ENCODE measurements around the gene FAXC. TPM values are rescaled to one million over a fixed set of nuclear protein-coding genes. Genes with fewer than 3 reads are reported as not detected.
"Not testable (repeated sequence)": the region's sequence is repeated elsewhere in the genome, so short reads cannot be mapped to it uniquely, and the experiment has no call there.

FAXC gene
- total RNA-seq, 4 donors from 2014 or later, result under 0.01 to 6.6 (median 2.1) TPM

- DNase-seq, result no peak
- Histone ChIP-seq H3K4me1 (no peaks in the 10 kb centered on the region), H3K9me3 (no peaks in the 10 kb centered on the region), H3K4me3 (no peak overlapping the region), H3K27me3 (no peaks in the 10 kb centered on the region), H3K27ac (no peak overlapping the region), H3K36me3 (no peaks in the 10 kb centered on the region)
- TF ChIP-seq CTCF (IDR thresholded peaks at IDR 0.05) (no peak), POLR2A (IDR thresholded peaks at IDR 0.05) (no peak)
These were observed 7.5 kb downstream of the FAXC start for GRCh38 chr6:99341862-99342455.

GRCh38 chr6:99338188-99338587 lies 11.3 kb downstream of the FAXC start:
- no peaks in the 10 kb centered on the region for H3K9me3 ChIP-seq
- no peaks in the 10 kb centered on the region for H3K27me3 ChIP-seq
- no peaks in the 10 kb centered on the region for H3K4me1 ChIP-seq
- TF ChIP-seq CTCF (IDR thresholded peaks at IDR 0.05) (no peak), POLR2A (IDR thresholded peaks at IDR 0.05) (no peak)
- H3K27ac ChIP-seq, result no peak overlapping the region
- H3K36me3 ChIP-seq, result no peaks in the 10 kb centered on the region
- no peak for DNase-seq
- no peak overlapping the region for H3K4me3 ChIP-seq

- peak overlapping the region in 1 of 4 donors; percentile 1 for H3K27ac ChIP-seq
- H3K4me1 ChIP-seq, H3K36me3 ChIP-seq, H3K27me3 ChIP-seq, H3K4me3 ChIP-seq, H3K9me3 ChIP-seq, DNase-seq: not testable (repeated sequence)
These were observed 14.2 kb downstream of the FAXC start for GRCh38 chr6:99335298-99335697.

GRCh38 chr6:99334526-99335127 lies 14.8 kb downstream of the FAXC start:
- DNase-seq, result no peak
- no peaks in the 10 kb centered on the region for H3K27me3 ChIP-seq
- H3K9me3 ChIP-seq, result no peaks in the 10 kb centered on the region
- H3K4me3 ChIP-seq, result no peak overlapping the region
- no peak for TF ChIP-seq POLR2A (IDR thresholded peaks at IDR 0.05)
- peak in 4 of 6 experiments; percentile 16 to 47 (median 42) for TF ChIP-seq CTCF (IDR thresholded peaks at IDR 0.05)
- no peaks in the 10 kb centered on the region for H3K4me1 ChIP-seq
- peak overlapping the region in 1 of 4 donors; percentile 1 for H3K27ac ChIP-seq
- H3K36me3 ChIP-seq, result no peaks in the 10 kb centered on the region

GRCh38 chr6:99333068-99333467 lies 16.4 kb downstream of the FAXC start:
- Histone ChIP-seq H3K27ac (no peak overlapping the region), H3K9me3 (no peaks in the 10 kb centered on the region), H3K27me3 (no peaks in the 10 kb centered on the region), H3K4me3 (no peak overlapping the region), H3K4me1 (no peaks in the 10 kb centered on the region), H3K36me3 (no peaks in the 10 kb centered on the region)
- DNase-seq, result no peak
- TF ChIP-seq CTCF (IDR thresholded peaks at IDR 0.05) (no peak), POLR2A (IDR thresholded peaks at IDR 0.05) (no peak)

GRCh38 chr6:99331531-99331930 lies 17.9 kb downstream of the FAXC start:
- Histone ChIP-seq H3K27ac (no peak overlapping the region), H3K27me3 (no peaks in the 10 kb centered on the region), H3K4me3 (no peak overlapping the region), H3K4me1 (no peaks in the 10 kb centered on the region), H3K9me3 (no peaks in the 10 kb centered on the region), H3K36me3 (no peaks in the 10 kb centered on the region)
- no peak for DNase-seq
- no peak for TF ChIP-seq POLR2A (IDR thresholded peaks at IDR 0.05)
- TF ChIP-seq CTCF (IDR thresholded peaks at IDR 0.05), result no peak
